ENCODE data around the gene CPSF7.

DNA sequence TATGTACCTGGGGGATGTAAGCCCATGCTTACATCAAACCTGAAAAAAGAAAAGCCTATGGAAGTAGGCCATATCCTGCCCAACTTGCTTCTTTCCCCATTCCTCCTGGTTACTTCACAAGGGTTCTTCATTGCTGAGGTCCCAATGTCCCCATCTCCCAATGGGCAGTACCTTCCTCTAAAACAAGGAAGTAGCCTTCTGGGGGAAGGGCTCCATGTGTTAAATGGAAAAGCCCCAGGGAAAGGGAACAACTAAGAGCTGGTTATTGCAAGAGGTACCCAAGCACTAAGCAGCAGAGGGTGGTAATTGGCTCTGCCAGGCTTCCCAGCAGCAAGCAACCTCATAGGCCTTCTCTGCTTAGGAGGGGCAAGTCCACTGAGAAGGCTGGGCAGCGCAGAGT, 26.1 kb downstream of the CPSF7 start:
- TF ChIP-seq, protein P1, sequence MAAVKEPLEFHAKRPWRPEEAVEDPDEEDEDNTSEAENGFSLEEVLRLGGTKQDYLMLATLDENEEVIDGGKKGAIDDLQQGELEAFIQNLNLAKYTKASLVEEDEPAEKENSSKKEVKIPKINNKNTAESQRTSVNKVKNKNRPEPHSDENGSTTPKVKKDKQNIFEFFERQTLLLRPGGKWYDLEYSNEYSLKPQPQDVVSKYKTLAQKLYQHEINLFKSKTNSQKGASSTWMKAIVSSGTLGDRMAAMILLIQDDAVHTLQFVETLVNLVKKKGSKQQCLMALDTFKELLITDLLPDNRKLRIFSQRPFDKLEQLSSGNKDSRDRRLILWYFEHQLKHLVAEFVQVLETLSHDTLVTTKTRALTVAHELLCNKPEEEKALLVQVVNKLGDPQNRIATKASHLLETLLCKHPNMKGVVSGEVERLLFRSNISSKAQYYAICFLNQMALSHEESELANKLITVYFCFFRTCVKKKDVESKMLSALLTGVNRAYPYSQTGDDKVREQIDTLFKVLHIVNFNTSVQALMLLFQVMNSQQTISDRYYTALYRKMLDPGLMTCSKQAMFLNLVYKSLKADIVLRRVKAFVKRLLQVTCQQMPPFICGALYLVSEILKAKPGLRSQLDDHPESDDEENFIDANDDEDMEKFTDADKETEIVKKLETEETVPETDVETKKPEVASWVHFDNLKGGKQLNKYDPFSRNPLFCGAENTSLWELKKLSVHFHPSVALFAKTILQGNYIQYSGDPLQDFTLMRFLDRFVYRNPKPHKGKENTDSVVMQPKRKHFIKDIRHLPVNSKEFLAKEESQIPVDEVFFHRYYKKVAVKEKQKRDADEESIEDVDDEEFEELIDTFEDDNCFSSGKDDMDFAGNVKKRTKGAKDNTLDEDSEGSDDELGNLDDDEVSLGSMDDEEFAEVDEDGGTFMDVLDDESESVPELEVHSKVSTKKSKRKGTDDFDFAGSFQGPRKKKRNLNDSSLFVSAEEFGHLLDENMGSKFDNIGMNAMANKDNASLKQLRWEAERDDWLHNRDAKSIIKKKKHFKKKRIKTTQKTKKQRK (IDR thresholded peaks at IDR 0.05; ENCODE audit: low read depth, low read length) = no peak
- TF ChIP-seq SUZ12 (IDR thresholded peaks at IDR 0.05; ENCODE audit: unreplicated experiment) (no peak), CEBPB (IDR thresholded peaks at IDR 0.05; ENCODE audit: borderline replicate concordance in 1 of 2, low read depth in 2 of 2, low read length in 2 of 2) (no peak), EP300 (IDR thresholded peaks at IDR 0.05; ENCODE audit: borderline replicate concordance in 1 of 2, control insufficient read depth in 1 of 2, low read depth in 2 of 2, low read length in 2 of 2) (no peak), POLR2A (IDR thresholded peaks at IDR 0.05; ENCODE audit: low read depth, low read length) (no peak), RUNX3 (IDR thresholded peaks at IDR 0.05; ENCODE audit: low read length) (no peak)
- TF ChIP-seq, protein P2, sequence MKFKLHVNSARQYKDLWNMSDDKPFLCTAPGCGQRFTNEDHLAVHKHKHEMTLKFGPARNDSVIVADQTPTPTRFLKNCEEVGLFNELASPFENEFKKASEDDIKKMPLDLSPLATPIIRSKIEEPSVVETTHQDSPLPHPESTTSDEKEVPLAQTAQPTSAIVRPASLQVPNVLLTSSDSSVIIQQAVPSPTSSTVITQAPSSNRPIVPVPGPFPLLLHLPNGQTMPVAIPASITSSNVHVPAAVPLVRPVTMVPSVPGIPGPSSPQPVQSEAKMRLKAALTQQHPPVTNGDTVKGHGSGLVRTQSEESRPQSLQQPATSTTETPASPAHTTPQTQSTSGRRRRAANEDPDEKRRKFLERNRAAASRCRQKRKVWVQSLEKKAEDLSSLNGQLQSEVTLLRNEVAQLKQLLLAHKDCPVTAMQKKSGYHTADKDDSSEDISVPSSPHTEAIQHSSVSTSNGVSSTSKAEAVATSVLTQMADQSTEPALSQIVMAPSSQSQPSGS (IDR thresholded peaks at IDR 0.05; ENCODE audit: low read length) = no peak
- TF ChIP-seq, protein P3, sequence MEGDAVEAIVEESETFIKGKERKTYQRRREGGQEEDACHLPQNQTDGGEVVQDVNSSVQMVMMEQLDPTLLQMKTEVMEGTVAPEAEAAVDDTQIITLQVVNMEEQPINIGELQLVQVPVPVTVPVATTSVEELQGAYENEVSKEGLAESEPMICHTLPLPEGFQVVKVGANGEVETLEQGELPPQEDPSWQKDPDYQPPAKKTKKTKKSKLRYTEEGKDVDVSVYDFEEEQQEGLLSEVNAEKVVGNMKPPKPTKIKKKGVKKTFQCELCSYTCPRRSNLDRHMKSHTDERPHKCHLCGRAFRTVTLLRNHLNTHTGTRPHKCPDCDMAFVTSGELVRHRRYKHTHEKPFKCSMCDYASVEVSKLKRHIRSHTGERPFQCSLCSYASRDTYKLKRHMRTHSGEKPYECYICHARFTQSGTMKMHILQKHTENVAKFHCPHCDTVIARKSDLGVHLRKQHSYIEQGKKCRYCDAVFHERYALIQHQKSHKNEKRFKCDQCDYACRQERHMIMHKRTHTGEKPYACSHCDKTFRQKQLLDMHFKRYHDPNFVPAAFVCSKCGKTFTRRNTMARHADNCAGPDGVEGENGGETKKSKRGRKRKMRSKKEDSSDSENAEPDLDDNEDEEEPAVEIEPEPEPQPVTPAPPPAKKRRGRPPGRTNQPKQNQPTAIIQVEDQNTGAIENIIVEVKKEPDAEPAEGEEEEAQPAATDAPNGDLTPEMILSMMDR (IDR thresholded peaks at IDR 0.05 in 2 of 3, conservative IDR thresholded peaks at IDR 0.05 in 1 of 3; ENCODE audit: control insufficient read depth in 2 of 3, extremely low read depth in 1 of 3, insufficient read depth in 1 of 3, low read depth in 3 of 3, low read length in 3 of 3) = no peak
- TF ChIP-seq, protein P4, sequence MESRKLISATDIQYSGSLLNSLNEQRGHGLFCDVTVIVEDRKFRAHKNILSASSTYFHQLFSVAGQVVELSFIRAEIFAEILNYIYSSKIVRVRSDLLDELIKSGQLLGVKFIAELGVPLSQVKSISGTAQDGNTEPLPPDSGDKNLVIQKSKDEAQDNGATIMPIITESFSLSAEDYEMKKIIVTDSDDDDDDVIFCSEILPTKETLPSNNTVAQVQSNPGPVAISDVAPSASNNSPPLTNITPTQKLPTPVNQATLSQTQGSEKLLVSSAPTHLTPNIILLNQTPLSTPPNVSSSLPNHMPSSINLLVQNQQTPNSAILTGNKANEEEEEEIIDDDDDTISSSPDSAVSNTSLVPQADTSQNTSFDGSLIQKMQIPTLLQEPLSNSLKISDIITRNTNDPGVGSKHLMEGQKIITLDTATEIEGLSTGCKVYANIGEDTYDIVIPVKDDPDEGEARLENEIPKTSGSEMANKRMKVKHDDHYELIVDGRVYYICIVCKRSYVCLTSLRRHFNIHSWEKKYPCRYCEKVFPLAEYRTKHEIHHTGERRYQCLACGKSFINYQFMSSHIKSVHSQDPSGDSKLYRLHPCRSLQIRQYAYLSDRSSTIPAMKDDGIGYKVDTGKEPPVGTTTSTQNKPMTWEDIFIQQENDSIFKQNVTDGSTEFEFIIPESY (IDR thresholded peaks at IDR 0.05) = no peak
